NCI-H2029 (cell line): ENCODE results near the gene NDNF.
A peak's percentile ranks its signal among the peaks of the same experiment; 100 is the strongest.

Source experiments
- DNase-seq: peaks from one replicate; lab custom pipeline; 2025; lab: John Stamatoyannopoulos, UW

Gene NDNF, protein sequence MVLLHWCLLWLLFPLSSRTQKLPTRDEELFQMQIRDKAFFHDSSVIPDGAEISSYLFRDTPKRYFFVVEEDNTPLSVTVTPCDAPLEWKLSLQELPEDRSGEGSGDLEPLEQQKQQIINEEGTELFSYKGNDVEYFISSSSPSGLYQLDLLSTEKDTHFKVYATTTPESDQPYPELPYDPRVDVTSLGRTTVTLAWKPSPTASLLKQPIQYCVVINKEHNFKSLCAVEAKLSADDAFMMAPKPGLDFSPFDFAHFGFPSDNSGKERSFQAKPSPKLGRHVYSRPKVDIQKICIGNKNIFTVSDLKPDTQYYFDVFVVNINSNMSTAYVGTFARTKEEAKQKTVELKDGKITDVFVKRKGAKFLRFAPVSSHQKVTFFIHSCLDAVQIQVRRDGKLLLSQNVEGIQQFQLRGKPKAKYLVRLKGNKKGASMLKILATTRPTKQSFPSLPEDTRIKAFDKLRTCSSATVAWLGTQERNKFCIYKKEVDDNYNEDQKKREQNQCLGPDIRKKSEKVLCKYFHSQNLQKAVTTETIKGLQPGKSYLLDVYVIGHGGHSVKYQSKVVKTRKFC

DNA sequence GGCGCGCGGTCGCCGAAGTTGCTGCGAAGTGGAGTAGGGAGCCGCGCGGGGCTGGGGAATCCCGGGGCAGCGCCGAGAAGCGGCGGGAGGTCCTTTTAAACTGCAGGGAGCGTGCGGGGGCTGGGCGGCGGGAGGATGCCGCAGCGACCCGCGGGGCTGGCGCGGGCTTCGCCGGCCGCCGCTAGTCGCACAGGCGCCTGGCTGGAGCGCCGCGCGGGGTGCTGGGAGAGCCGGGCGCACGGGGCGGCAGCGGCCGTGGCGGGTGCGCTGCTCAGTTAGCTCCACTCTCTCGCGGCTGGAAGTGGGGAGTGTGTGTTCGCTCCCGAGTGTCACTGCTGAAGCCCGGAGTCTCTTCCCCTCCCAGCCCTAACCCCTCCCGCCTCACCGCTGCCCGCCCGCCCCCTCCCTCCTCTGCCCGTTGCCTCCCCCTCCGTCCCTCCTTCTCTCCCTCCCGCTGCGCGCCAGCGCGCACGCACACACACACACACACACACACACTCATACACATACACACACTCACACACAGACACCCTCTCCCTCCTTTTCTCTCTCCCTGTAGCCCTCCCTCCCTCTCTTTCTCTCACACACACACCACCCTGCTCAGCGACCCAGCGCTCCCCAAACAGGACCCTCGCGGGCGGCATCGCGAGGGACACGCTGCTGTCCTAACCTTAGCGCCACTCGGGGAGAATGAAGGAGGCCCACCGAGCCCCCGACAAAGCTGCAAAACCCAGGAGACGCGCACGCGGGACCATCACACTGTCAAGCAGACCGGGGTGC is at the start of gene NDNF:
Gene NDNF (minus strand): TSS at position 312 of the 780 bp plus-strand sequence. CDS start 26,698 bp downstream, outside the sequence.
- DNase-seq: peak; percentile 19

DNA sequence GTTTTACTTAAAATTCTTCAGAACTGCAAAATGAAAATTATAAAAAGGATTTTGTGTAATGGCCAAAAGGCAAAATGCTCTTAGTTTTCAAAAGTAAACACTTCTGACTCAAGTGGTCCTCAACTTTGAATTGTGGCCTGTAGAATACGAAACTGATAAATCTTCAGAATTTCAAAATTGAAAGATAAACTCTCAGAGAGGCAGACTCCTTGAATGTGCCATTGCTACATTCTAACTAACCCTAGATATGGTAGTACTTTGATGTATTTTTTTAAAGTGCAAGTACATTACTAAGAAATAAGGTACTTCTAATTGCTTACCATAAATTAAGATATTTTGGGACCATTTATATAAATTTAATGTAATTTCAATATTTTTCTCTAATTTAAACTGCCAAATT is 47.4 kb upstream of the NDNF start:
- DNase-seq: no peak

DNA sequence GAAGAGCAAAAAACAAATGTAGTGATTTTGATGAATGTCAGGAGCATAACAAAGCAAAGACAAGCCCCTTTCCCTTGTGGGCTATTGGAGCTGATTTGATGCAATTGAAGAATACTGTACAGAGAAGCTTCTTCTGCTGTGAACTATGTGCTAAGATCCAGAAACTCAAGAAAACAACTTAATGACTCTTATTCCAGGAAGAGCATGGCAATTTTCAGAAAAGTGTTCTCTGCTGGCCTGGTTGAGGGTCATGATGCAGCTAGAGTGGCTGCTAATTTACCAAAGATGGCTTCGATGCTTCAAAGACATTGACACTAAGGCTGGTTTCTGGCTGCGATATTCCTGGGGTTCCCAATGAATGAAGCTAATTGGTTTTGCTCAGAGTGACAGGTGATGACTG is 46.0 kb upstream of the NDNF start:
- DNase-seq: no peak

DNA sequence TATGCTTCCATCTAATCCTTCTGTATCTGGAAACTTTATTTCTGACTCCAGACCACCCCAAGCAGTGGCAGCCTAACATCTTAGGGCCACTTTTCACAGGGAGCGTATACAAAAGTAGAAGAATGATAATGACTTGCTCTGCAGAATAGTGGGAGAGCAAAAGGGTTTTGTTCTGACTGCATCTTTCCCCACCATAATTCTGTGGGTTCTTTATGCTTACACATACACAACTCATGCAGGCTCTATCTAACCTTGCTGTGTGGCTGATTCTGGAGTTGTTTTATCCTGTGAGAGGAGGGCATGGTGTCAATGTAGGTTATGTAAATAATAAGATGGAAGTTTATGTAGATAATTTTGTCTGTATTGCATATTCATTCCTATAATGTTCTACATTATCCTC is 42.4 kb upstream of the NDNF start:
- no peak for DNase-seq

DNA sequence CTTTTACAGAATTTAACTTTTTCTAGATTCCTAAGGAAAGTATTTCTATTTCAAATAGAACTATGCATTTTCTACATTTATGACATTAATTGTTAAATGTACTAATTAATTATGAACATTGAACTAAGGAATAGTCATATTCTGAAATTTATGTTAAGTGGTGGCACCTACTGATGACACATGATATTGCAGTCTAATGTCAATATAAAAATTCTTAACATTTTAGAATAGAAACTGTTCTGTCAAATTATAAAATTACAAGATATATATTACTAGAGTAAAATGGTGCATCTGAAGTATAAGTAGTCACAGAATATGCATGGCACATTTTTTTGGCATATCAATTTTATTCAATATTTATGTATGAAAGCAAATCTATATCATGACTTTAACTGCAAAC is 40.2 kb upstream of the NDNF start:
- peak; percentile 0 for DNase-seq

DNA sequence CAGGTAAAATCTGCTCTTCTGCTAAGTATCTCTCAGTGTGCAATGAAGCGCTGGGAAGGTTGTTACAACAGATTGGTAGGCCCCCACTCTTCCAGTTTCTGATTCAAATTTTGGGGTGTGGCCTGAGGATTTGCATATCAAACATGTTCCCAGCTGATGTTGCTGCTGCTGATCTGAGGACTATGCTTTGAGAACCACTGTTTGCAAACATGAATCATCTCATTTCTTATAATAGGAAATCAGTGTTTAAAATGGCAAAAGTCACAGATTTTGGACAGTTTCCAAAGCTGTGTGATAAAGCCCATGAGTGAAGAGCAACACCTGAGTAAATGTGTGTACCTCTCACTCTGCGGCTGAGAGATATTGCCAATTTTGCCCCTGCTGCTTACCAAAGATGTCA is 36.2 kb upstream of the NDNF start:
- DNase-seq: peak; percentile 38

DNA sequence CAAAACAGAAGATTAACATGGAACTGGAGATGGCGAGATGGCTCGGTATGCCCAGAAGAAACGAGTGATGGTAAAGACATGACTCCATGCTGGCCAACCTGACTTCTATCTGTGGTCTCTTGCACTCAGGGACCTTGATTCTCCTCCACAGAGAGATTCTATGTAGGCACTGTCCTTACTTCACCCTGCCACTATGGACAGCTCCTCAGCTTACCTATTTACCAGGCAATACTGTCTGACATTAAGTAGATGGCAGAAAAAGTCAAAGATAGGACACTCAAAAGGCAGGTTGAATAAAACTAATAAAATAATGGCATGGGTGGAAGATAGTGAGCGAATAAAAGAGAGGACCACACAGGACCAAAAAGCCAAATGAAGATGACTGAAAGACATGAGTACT is 35.2 kb upstream of the NDNF start:
- DNase-seq: no peak

DNA sequence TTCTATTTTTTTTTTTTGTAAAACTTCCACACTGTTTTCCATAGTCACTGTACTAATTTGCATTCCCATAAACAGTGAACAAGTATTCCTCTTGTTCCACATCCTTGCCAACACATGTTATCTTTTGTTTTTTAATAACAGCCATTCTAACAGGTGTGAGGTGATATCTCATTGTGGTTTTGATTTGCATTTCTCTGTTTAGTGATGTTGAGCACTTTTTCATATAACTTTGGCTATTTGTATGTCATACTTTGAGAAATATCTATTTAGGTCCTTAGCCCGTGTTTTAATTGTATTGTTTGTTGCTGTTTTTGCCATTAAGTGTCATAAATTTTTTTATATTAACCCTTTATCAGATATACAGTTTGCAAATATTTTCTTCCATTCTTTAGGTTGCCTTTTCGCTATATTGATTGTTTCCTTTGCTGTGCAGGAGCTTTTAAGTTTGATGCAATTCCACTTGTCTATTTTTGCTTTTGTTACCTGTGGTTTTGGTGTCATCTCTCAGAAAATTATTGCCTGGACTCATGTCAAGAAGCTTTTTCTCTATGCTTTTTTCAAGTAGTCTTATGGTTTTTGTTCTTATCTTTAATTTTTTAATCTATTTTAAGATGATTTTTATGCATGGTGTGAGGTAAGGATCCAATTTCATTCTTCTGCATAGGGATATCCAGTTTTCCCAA is 27.9 kb upstream of the NDNF start:
- no peak for DNase-seq

DNA sequence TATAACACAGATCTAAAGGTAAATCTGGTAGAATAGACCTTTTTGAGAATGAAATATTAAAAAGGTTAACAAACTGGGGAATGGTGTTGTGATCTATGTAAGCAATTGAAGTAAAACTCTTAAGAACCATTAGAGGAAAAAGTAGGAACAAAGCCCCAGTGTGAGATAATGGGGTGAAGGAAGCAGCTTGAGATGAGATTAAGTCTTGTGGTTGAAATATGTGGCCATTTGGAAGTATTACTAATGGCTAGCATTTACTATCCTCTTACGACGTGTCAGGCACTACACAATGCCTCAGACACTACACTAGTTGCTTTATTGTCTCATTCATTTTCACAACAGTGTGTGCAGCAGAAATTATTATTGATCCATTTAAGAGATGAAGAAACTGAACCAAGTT is 25.9 kb upstream of the NDNF start:
- DNase-seq: no peak

DNA sequence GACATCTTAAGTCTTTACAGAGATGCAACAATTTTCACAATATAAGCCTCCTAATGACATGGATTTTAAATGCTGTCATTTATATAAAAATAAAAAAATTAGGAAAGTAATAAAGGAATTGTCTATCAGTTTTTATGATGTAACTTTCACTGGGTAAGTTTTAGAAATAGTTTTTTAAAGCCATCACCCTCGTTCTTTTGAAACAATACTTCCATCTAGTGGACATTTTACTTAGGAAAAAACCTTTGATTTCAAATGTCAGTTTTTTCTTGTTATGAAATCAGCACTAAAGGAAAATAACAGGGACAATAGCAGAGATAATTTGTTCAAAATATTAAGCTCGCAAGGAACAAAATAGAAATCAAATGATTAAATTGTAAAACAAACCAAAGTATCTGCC is 24.3 kb upstream of the NDNF start:
- no peak for DNase-seq

DNA sequence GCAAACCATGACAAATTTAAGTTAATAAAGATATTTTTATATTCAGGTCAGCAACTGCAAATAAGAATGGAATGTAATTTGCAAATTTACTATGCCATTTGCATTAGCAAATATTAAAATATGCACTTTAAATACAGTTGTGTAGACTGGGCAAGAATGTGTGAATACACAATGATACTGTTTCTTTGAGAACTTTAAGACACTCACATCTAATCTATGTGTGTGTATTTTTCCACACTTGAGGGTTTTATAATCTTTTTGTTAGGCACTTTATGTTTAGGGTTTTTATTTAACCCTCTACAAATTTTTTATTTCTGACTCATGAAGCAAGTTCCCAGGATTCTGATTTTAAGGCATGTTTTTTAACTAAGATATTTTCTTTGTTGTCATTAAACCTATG is 23.9 kb upstream of the NDNF start:
- DNase-seq: no peak

DNA sequence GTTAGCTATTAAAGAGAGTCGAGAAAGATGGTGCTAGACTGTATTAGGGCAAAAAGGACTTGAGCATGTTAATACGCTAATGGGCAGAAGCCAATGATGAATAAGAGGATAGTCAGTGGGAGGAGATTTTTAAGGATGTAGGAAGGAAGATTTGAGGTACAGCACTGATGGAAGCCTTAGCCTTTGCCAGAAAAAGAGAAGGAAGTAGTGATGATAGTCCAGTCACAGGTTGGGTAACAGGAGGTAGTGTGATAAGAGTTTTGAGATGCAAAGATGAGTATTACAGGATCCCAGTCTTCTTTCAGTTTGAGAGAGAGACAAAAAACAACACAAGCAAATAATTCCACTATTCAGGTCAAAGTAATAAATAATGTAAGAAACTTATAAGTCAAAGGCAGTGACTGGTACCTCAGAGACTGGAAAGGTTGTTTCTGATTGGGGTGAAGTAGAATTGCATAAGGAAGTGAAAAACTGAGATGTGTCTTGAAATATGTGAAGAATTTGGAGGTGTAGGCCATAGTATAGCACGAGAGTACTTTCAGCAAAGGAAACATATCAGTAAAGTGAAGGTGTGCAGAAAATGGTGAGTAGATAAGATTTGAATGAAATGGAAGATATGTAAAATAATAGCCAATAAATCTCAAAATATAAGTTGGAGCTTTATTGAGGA is 22.1 kb upstream of the NDNF start:
- DNase-seq: no peak

DNA sequence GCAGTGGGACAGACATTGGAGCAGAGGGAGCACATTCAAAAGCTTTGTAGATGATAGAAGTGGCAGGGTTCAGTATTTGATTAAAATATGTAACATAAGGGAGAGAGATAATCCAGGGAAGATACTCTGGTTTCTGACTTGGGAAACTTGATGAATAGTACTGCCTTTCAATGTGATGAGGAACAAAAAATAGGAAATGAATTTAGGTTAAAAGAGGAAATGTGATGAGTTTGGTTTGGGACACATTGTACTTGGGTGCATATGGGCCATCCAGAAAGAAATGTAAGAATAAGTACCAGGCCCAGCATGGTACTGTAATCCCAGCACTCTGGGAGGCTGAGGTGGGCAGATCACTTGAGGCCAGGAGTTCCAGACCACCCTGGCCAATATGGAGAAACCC is 20.9 kb upstream of the NDNF start:
- no peak for DNase-seq

DNA sequence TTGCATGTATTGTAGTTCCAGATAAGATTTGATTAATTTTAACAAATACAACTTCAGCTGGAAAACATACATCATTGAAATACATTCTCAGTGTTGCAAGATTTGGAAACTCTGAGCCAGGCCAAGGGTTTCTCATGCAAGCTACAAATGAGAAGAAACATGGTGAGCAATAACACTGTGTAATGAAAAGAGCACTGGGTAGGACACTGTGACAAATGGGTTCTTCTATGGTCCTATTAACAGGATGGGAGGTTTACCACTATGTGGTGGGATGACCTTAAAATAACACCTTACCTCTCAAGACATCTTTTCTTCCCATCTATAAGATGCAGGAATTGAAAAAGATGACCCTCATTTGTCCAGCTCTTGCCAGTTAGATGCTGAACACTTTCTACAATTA is 19.6 kb upstream of the NDNF start:
- no peak for DNase-seq

DNA sequence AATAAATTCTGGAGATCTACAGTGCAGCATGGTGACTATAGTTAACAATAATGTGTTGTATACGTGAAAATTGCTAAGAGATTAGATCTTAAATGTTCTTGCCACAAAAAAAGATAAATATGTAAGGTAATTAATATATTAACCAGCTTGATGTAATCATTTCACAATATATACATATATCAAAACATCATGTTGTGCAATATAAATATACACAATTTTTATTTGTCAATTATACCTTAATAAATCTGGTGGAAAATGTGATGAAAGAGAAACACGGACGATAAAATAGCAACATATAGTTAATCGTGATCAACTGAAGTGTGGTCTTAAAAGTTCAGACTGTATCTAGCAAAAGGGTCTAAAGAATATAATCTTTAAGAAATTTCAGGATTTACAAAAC is 16.5 kb upstream of the NDNF start:
- no peak for DNase-seq

DNA sequence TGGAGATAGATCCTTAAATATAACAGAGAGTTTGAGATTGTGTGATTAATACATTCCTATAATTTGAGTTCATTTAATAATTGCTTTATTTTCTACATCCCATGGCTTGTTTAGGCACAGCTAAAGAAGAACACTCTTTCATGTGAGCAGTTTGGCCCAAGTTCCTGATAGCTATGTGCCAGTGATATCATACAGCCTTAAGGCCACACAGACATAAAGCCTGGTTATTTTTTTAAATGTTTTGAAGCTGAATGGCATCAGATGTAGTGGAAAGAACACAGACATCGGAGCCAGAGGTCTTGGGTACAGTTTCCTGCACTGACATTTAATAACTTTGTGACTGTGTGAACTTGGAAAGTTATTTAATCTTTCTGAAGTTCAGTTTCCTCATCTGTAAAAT is 7.0 kb upstream of the NDNF start:
- DNase-seq: no peak

DNA sequence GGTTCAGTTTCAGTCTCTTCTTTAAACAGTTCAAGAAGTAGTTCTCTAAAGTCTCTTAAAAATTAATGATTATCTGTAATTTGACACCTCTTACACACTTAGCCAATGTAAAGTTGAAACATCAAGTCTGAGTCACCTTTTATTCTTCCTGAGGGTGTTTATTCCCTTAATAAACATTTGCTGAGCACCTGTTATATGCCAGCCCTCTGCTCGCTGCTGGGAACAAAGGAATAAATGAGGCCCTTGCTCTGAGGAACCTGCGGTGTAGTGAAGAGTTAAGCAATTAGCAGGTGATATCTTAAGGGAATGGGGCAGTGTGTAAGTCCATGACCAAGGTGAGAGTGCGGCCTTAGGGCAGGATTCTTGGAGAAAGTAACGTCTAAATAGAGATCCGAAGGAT is 5.2 kb upstream of the NDNF start:
- no peak for DNase-seq

DNA sequence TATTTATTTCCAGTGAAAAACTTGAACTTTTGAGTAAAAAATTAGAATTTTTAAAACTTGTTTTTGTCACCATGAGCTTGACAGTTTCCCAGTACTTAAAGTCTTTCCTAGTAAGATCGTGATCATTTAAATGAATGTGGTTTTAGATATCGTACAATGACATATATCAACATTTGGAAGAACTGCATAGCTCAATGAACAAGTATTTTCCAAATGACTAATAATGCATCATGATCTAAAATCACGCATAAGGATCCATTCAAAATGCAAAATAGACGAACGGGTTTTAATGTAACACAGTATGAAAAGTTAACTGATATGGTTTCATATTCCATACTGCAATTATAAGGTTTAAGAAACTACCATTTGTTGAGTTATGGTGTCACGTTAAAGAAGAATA is 4.1 kb upstream of the NDNF start:
- no peak for DNase-seq

DNA sequence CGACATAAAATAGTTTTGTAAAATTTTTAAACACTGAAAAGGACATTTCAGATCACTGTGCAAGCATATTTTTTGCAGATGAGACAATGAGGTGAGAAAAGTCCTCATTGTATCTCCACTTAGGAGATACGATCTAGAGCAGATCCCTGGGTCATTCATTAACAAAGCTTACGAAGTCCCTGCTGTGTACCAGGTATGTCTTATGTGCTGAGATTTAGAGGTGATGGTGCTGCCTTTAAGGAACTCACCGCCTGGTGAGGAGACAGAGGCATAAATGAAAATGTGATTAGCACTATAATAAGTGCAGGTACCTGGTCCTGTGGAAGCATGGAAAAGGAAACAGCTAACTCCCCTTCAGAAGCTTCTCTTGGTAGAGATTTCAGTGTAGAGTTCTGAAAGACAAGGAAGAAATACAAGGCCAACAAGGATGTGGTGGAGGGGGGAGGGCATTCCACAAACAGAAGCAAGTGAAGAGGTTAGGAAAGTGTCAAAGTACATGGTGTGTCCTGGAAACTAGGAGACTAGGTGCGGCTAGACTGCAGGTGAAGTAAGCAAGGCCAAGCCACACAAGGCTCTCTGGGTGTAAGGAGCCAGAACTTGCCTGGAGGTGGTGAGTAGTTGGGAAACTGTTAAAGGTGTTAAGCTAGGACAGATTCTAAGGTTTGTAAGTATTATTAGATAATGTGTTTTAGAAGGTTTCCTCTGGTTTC is 1.5 kb upstream of the NDNF start:
- no peak for DNase-seq

DNA sequence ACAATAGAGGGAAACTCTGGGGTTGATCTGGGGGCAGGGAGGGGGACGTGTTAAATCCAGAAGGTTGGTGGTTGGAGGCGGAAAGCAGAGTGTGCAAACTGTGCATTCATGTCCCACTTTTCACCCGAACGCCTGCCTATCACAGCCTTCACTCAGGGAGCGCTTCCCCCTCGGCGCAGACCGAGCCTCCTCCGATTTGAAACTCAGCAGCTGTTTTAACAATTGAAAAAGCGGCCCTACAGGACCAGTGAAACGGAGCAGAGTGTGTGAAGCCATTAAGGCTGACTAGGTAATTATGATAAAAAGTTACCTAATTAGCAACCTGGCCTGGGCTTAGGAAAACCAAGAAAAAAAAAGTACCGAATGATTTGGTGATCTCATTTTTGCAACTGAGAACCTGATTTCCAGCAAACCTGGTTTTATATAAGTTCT is 685 bp upstream of the NDNF start:
- no peak for DNase-seq

DNA sequence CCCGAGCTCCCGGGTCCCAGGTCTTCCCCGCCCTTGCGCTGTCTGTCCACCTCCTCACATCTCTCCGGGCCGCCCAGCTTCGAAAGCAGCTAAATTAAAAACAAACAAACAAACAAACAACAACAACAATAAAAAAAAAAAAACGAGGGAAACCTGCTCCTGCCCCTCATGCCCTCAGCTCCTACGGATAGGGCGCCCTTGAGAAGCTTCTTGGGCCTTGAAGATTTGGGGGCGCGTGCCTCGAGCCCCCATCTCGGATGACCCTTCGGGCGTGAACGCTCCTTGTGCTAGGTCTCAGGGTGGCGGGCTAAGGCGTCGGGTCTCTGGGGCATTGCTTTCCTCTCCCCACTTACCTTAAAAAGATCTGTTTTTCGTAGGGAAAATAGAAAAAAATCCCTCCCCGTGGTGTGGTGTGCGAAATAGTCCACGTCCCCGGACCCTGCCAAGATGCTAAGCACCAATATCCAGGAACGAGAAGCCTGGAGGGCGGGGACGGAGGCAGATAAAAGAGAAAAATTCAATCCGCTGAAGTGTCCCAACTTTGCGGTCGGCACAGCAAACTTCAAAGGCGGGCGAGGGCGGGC is 603 bp downstream of the NDNF start:
- DNase-seq: no peak
